GM21737 (cell line): ENCODE data around the gene RND2.
"Not testable (repeated sequence)": the region's sequence is repeated elsewhere in the genome, so short reads cannot be mapped to it uniquely, and the experiment has no call there.

ENCODE experiments used
- ATAC-seq: cut with Tn5 transposase; IDR thresholded peaks from one replicate; pipeline ENCODE4 v1.9.1; 2021; ENCODE audit warnings: mild to moderate bottlenecking, moderate library complexity; ENCODE audit not compliant: unreplicated experiment

Gene RND2

GRCh38 chr17:43025766-43026537 is 921 bp downstream of the RND2 start:
- ATAC-seq, result no peak

GRCh38 chr17:43026595-43026994 is 1.6 kb downstream of the RND2 start:
- no peak for ATAC-seq

GRCh38 chr17:43027091-43028032 is 2.3 kb downstream of the RND2 start:
- ATAC-seq, result no peak

- no peak for ATAC-seq
Measured at GRCh38 chr17:43028221-43028861, 3.3 kb downstream of the RND2 start.

- ATAC-seq, result no peak
Measured at GRCh38 chr17:43030137-43030767, 5.2 kb downstream of the RND2 start.

- ATAC-seq, result no peak
Measured at GRCh38 chr17:43031666-43032065, 6.6 kb downstream of the RND2 start.

GRCh38 chr17:43033948-43034881 is 9.2 kb downstream of the RND2 start:
- no peak for ATAC-seq

- no peak for ATAC-seq
Measured at GRCh38 chr17:43034894-43035293, 9.9 kb downstream of the RND2 start.

- ATAC-seq, result no peak
Measured at GRCh38 chr17:43039646-43040045, 14.6 kb downstream of the RND2 start.

GRCh38 chr17:43040655-43041054 is 15.6 kb downstream of the RND2 start:
- no peak for ATAC-seq

GRCh38 chr17:43042025-43042628 is 17.1 kb downstream of the RND2 start:
- ATAC-seq, result no peak

GRCh38 chr17:43043307-43043706 is 18.3 kb downstream of the RND2 start:
- no peak for ATAC-seq

GRCh38 chr17:43044024-43044423 is 19.0 kb downstream of the RND2 start:
- ATAC-seq, result no peak

GRCh38 chr17:43051969-43052368 is 26.9 kb downstream of the RND2 start:
- ATAC-seq, result no peak

GRCh38 chr17:43053008-43053407 is 28.0 kb downstream of the RND2 start:
- not testable (repeated sequence) for ATAC-seq

- no peak for ATAC-seq
Measured at GRCh38 chr17:43056051-43056450, 31.0 kb downstream of the RND2 start.

GRCh38 chr17:43062984-43063638 is 38.1 kb downstream of the RND2 start:
- ATAC-seq, result no peak

- ATAC-seq, result no peak
Measured at GRCh38 chr17:43068570-43069367, 43.7 kb downstream of the RND2 start.
